HG03378 (cell line): ENCODE results near the gene CEMP1.

Experiments
- ATAC-seq: cut with Tn5 transposase; IDR thresholded peaks from one replicate; pipeline ENCODE4 v1.9.1; 2021; ENCODE audit warnings: mild to moderate bottlenecking, moderate library complexity; ENCODE audit not compliant: unreplicated experiment

The CEMP1 gene

GRCh38 chr16:2520784-2521531 is 10.2 kb downstream of the CEMP1 start:
- ATAC-seq = no peak

DNA sequence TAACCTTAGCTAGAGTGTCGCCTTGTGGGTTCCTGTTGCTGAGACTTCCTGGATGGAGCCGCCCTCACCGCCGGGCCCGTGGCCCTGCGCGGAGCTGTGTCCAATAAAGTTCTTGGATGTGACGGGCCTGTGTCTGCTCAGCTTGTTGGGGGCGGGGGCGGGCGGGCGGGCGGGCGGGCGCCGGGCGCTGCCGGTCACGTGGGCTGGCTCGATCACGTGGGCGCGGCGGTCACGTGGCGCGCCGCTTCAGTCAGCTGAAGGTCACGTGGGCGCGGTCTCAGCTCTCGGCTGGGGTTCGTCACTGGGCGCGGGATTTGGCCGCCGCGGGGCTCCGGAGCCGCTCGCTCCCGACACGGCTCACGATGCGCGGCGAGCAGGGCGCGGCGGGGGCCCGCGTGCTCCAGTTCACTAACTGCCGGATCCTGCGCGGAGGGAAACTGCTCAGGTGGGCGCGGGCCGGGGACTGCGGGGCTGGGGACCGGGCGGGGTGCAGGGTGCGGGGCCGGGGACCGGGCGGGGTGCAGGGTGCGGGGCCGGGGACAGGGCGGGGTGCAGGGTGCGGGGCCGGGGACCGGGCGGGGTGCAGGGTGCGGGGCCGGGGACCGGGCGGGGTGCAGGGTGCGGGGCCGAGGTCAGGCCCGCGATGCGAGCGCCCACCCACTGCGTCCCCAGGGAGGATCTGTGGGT is 11.0 kb downstream of the CEMP1 start, which contains the start of gene AMDHD2:
Gene AMDHD2 (plus strand): TSS at position 275 of the 687 bp plus-strand sequence. CDS start 88 bp downstream, at position 363.
- no peak for ATAC-seq

GRCh38 chr16:2519711-2520080 is 11.5 kb downstream of the CEMP1 start:
- ATAC-seq = no peak

GRCh38 chr16:2518823-2519710 is 12.1 kb downstream of the CEMP1 start:
- no peak for ATAC-seq

GRCh38 chr16:2517954-2518605 is 13.1 kb downstream of the CEMP1 start:
- ATAC-seq = no peak

DNA sequence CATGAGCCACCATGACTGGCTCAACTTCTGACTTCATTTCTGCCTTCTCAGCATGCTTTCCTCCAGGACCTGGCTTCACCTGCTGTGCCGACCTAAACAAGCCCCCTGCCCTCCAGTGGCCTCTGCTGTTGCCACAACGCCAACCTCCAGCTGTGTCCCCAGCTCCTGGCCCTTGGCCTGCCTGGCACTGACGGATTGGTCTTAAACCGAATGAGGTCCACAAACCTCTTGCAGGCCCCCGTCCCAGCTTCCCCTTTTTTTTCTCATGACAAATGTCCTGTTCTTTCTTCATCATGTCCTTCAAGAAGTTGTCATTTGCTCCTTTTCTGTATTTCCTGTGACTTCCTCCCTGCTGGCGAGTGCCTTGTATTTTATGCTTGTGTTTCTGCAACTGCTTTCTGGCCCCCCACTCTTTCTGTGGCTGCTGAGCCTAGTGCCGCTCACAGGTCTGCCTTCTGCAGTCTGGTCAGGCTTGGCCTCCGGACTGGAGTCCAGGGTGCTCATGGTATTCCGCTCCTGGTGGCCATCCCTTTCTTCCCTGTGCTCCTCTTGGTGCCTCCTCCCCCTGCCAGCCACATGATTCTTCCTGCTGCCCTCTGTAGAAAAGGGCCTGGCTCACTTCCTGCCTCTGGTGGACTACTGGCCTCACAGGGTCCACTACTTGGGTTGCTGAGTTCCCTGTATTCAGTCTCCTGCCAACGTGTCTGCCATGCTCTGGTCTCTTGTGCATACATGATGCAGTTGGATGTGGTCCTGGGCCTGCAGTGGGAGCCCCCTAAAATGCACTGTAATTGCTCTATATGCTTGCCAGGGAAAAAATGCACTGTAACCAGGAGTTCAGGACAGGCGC is 14.6 kb downstream of the CEMP1 start:
- ATAC-seq = no peak

GRCh38 chr16:2515180-2515851 is 15.9 kb downstream of the CEMP1 start:
- ATAC-seq = no peak

GRCh38 chr16:2514333-2515179 is 16.7 kb downstream of the CEMP1 start:
- ATAC-seq = no peak

GRCh38 chr16:2513405-2514332 is 17.5 kb downstream of the CEMP1 start, which contains the start of gene ATP6V0C:
ATP6V0C (plus strand) TSS chr16:2513952; CDS start chr16:2514104, 152 bp downstream.
- ATAC-seq = peak; percentile 47

GRCh38 chr16:2512735-2513404 is 18.3 kb downstream of the CEMP1 start:
- ATAC-seq = no peak

GRCh38 chr16:2511996-2512734 is 19.0 kb downstream of the CEMP1 start:
- no peak for ATAC-seq

GRCh38 chr16:2511128-2511800 is 19.9 kb downstream of the CEMP1 start:
- ATAC-seq = no peak

DNA sequence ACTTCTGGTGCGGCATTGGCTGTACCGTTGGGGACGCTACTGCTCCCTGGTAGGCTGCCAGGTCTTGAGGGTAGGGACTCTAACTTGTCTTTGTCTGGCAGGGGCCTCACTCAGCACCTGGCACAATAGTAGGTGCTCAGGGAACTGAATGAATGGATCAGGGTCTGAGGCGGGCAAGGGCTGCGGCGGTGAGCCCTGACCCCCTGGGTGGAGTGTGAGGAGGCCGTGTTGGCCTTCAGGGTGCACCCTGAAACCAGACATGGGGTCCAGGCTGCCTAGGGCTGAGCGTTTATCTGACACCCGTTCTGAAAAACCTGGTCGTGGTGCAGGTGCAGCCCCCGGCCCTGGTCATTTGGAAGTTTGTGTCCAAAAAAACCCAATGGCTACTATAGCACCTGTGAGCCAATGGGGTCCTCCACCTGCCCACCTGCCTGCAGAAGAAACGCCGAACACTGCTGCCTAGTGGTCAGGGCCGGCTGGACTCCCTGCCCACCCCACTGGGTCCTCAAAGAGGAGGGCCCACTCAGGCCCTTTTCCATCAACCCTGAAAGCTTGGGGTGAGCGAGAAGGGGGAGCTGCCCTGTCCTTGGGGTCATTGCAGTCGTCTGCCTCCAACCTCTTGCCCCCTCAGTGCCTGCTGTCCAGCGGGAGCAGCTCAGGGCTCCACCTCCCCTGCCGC is 22.3 kb downstream of the CEMP1 start:
- no peak for ATAC-seq

GRCh38 chr16:2507665-2508064 is 23.5 kb downstream of the CEMP1 start:
- no peak for ATAC-seq
